ENCODE measurements around the gene ZNF384. TPM values are rescaled to one million over a fixed set of nuclear protein-coding genes. Genes with fewer than 3 reads are reported as not detected.

Gene ZNF384
- total and polyA plus RNA-seq, 10 of the 15 experiments (the other 5 are each of a cell fraction or from before 2014, with no cell fraction given): 0.46 to 81.5 (median 30.5) TPM

DNA sequence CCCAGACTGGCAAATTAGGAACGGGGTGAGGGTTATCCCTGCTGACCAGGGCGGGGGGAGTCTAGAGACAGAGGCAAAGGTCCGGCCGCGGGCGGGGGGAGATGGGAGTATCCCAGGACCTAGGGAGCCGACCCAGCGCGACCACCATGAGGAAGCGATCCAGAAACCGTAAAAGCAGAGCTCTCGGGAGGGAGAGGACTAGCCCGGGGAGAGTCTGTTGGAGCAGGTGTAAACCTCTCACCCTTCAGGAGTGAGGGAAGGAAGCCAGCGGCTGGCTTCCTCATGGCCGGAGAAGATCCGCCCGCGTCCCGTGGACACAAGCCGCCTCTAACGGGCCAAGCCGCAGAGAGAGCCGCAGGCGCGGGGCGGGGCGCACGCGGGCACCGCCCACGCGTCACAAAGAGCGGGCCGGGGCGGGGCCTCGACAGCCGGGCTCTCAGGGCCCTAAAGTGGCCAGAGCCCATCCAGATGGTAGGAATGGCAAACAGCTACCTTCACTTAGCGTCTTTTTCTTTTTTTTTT lies 42.0 kb downstream of the ZNF384 start, which contains the start of gene ACRBP:
ACRBP (minus strand) TSS at position 350 of the 522 bp plus-strand sequence; CDS start at position 284, 66 bp downstream.
- CTCF ChIA-PET: interaction anchor here (1.0 to 1.5 kb wide), 5 partner anchors 12 to 77 kb away, joined by 3 to 5 read pairs (median 4); no protein-coding TSS in a partner anchor
- Histone ChIP-seq H3K27me3 (replicated peaks in 1 of 2; ENCODE audit: control insufficient read depth in 2 of 2, insufficient read depth in 2 of 2, low read length in 1 of 2) (no peaks in the 10 kb centered on the region), H3K4me1 (ENCODE audit: control insufficient read depth, insufficient read depth, low read length) (peaks cover 14% of the 10 kb centered on the region), H4K20me1 (ENCODE audit: control insufficient read depth, insufficient read depth) (no peaks in the 10 kb centered on the region), H3K9ac (ENCODE audit: control insufficient read depth, insufficient read depth, low read length) (peak within 1 kb of the TSS; percentile 62), H3K79me2 (ENCODE audit: control insufficient read depth, insufficient read depth, low read length) (no peaks in the 10 kb centered on the region), H3K27ac (ENCODE audit: control insufficient read depth, insufficient read depth) (no peak within 1 kb of the TSS; the same call in 1 of the 2 replicates), H3K9me3 (replicated peaks; ENCODE audit: control insufficient read depth, insufficient read depth, low read length) (peaks cover 15% of the 10 kb centered on the region), H3K4me3 (peak within 1 kb of the TSS; percentile 49), H3K4me2 (ENCODE audit: control insufficient read depth, insufficient read depth) (peak within 1 kb of the TSS; percentile 46), H3K36me3 (ENCODE audit: control insufficient read depth in 2 of 2, insufficient read depth in 2 of 2, low read length in 1 of 2) (peaks cover 0 to 3% of the 10 kb centered on the region in 2 experiments; a peak in 2 of 4 replicates), H2AFZ (ENCODE audit: control insufficient read depth, low read depth, low read length) (peak within 1 kb of the TSS; percentile 64)
- no peak for FAIRE-seq
- ATAC-seq: peak; percentile 93
- WGBS (ENCODE audit: insufficient coverage, insufficient replicate concordance, low lambda C conversion rate, missing lambda C conversion rate): 10% methylated on average over 28 of the region's 38 CpGs
- no peak for DNase-seq (ENCODE audit: low read depth, low spot score)
- SMC1A ChIA-PET (ENCODE audit: uncharacterized antibody, unreplicated experiment): interaction anchor here (1.0 to 3.7 kb wide), 4 partner anchors 8 to 29 kb away, joined by 3 to 16 read pairs (median 5); partner anchors contain the start of gene LPAR5
- POLR2A ChIA-PET: interaction anchor here (0.7 to 1.0 kb wide), 3 partner anchors 10 to 17 kb away, joined by 3 to 6 read pairs (median 4); no protein-coding TSS in a partner anchor
- intact Hi-C loops (cut with micrococcal nuclease; ENCODE audit: unreplicated experiment): no loop called here
- TF ChIP-seq STAT1 (conservative IDR thresholded peaks at IDR 0.05) (no peak), EGR1 (IDR thresholded peaks at IDR 0.05; ENCODE audit: borderline replicate concordance in 1 of 2, low read depth in 2 of 2, low read length in 2 of 2) (peak in 1 of 2 experiments; percentile 67; a peak in 1 of 3 replicates), CEBPB (IDR thresholded peaks at IDR 0.05; ENCODE audit: borderline replicate concordance in 1 of 2, low read depth in 2 of 2, low read length in 2 of 2) (no peak), IKZF2 (IDR thresholded peaks at IDR 0.05) (0 out of 4 replicates have a peak, but pooled peaks of 1 of the 2 experiments have one; percentile 13), POLR2A (IDR thresholded peaks at IDR 0.05; ENCODE audit: low read depth, low read length) (peak; percentile 19; the same call in 1 of the 2 replicates), BHLHE40 (IDR thresholded peaks at IDR 0.05; ENCODE audit: borderline replicate concordance in 1 of 2, low read depth in 2 of 2, low read length in 1 of 2) (peak in 1 of 2 experiments; percentile 67; a peak in 2 of 4 replicates)
- TF ChIP-seq, protein P1, sequence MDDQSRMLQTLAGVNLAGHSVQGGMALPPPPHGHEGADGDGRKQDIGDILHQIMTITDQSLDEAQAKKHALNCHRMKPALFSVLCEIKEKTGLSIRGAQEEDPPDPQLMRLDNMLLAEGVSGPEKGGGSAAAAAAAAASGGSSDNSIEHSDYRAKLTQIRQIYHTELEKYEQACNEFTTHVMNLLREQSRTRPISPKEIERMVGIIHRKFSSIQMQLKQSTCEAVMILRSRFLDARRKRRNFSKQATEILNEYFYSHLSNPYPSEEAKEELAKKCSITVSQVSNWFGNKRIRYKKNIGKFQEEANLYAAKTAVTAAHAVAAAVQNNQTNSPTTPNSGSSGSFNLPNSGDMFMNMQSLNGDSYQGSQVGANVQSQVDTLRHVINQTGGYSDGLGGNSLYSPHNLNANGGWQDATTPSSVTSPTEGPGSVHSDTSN (IDR thresholded peaks at IDR 0.05; ENCODE audit: insufficient replicate concordance, low read depth, low read length): no peak
- TF ChIP-seq, protein P2, sequence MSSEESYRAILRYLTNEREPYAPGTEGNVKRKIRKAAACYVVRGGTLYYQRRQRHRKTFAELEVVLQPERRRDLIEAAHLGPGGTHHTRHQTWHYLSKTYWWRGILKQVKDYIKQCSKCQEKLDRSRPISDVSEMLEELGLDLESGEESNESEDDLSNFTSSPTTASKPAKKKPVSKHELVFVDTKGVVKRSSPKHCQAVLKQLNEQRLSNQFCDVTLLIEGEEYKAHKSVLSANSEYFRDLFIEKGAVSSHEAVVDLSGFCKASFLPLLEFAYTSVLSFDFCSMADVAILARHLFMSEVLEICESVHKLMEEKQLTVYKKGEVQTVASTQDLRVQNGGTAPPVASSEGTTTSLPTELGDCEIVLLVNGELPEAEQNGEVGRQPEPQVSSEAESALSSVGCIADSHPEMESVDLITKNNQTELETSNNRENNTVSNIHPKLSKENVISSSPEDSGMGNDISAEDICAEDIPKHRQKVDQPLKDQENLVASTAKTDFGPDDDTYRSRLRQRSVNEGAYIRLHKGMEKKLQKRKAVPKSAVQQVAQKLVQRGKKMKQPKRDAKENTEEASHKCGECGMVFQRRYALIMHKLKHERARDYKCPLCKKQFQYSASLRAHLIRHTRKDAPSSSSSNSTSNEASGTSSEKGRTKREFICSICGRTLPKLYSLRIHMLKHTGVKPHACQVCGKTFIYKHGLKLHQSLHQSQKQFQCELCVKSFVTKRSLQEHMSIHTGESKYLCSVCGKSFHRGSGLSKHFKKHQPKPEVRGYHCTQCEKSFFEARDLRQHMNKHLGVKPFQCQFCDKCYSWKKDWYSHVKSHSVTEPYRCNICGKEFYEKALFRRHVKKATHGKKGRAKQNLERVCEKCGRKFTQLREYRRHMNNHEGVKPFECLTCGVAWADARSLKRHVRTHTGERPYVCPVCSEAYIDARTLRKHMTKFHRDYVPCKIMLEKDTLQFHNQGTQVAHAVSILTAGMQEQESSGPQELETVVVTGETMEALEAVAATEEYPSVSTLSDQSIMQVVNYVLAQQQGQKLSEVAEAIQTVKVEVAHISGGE (CRISPR knock-in tag; IDR thresholded peaks at IDR 0.05): no peak
- RAD21 ChIA-PET (ENCODE audit: unreplicated experiment): no interaction called here
- BruUV-seq (replicated peaks): no TSS peak
- in situ Hi-C loops (cut with MboI): no loop called here
